H1 (cell line): ENCODE data around the gene GDF9. TPM values are rescaled to one million over a fixed set of nuclear protein-coding genes. Genes with fewer than 3 reads are reported as not detected.

Experiments
- CTCF ChIA-PET: fragments of 300-600 bp; sonication (Branson Sonifier 250); formaldehyde crosslinking; loops from one replicate; lab custom pipeline; 2021; ENCODE audit not compliant: partially characterized antibody; lab: Charles Lee
- POLR2A ChIA-PET: fragments of 300-600 bp; sonication (Branson Sonifier 250); formaldehyde crosslinking; loops from one replicate; lab custom pipeline; 2021; ENCODE audit warnings: inconsistent platforms; ENCODE audit not compliant: partially characterized antibody; lab: Charles Lee
- DNase-seq, 2 experiments: peaks; one replicate each; pipeline versions ENCODE4 v3.0.0 to v3.0.0-alpha.2; 2010 to 2022; ENCODE audit warnings: low spot score in 2 of 2, low read depth in 1 of 2, mixed read lengths in 1 of 2
- FAIRE-seq: peaks from 2 replicates; lab custom pipeline; 2011; peaks lifted over from hg19 to GRCh38; lab: Jason Lieb, UNC
- H2AFZ ChIP-seq: 2 replicates; pipeline ENCODE4 v1.8.1; 2012; ENCODE audit warnings: low read length, inconsistent platforms
- H2AK5ac ChIP-seq: 2 replicates; pipeline ENCODE4 v1.6.1; 2013; ENCODE audit warnings: low read depth, low read length
- H2BK120ac ChIP-seq: replicated peaks from 2 replicates; pipeline ENCODE3; 2013; ENCODE audit warnings: low read depth, low read length, inconsistent platforms
- H2BK12ac ChIP-seq: 2 replicates; pipeline ENCODE4 v1.6.1; 2013; ENCODE audit warnings: low read depth, low read length
- H2BK15ac ChIP-seq: 2 replicates; pipeline ENCODE4 v1.6.1; 2013; ENCODE audit warnings: low read length
- H2BK20ac ChIP-seq: 2 replicates; pipeline ENCODE4 v1.6.1; 2013; ENCODE audit warnings: low read length
- H2BK5ac ChIP-seq: 2 replicates; pipeline ENCODE4 v1.6.1; 2013; ENCODE audit warnings: low read depth, low read length
- H3K14ac ChIP-seq: 2 replicates; pipeline ENCODE4 v1.6.1; 2013; ENCODE audit warnings: inconsistent platforms; ENCODE audit not compliant: insufficient read length
- H3K18ac ChIP-seq: 2 replicates; pipeline ENCODE4 v1.6.1; 2013; ENCODE audit warnings: low read length; ENCODE audit errors: extremely low read depth
- H3K23ac ChIP-seq: 2 replicates; pipeline ENCODE4 v1.6.1; 2013; ENCODE audit warnings: inconsistent platforms; ENCODE audit not compliant: insufficient read length
- H3K23me2 ChIP-seq: 2 replicates; pipeline ENCODE4 v1.6.1; 2013; ENCODE audit warnings: low read depth, low read length
- H3K27ac ChIP-seq: 2 replicates; pipeline ENCODE4 v1.6.1; 2011; ENCODE audit warnings: low read depth, low read length, inconsistent platforms
- H3K27me3 ChIP-seq, 4 experiments: replicated peaks in 1 of 4; 1 replicate in 1 of 4; 2 replicates in 3 of 4; pipeline versions ENCODE4 v1.6.1 to v1.8.1; 2011 to 2013; ENCODE audit warnings: low read length in 3 of 4, mild to moderate bottlenecking in 3 of 4, inconsistent platforms in 2 of 4, mixed read lengths in 2 of 4, moderate library complexity in 1 of 4; ENCODE audit not compliant: control insufficient read depth in 3 of 4, insufficient read depth in 3 of 4; ENCODE audit errors: extremely low read depth in 1 of 4
- H3K36me3 ChIP-seq, 4 experiments: 2 replicates each; pipeline versions ENCODE4 v1.6.1 to v1.8.1; 2011 to 2013; ENCODE audit warnings: mild to moderate bottlenecking in 4 of 4, low read length in 3 of 4, moderate library complexity in 2 of 4, control low read depth in 1 of 4, inconsistent platforms in 1 of 4; ENCODE audit not compliant: insufficient read depth in 4 of 4, control insufficient read depth in 2 of 4
- H3K4ac ChIP-seq: replicated peaks from 2 replicates; pipeline ENCODE3; 2013; ENCODE audit warnings: low read length, low read depth, mixed read lengths, inconsistent platforms; ENCODE audit not compliant: insufficient read length
- H3K4me1 ChIP-seq, 4 experiments: replicated peaks in 1 of 4; 1 replicate in 1 of 4; 2 replicates in 3 of 4; pipeline versions ENCODE4 v1.6.1 to v1.8.1; 2011 to 2013; ENCODE audit warnings: low read length in 3 of 4, inconsistent platforms in 2 of 4, mixed read lengths in 1 of 4; ENCODE audit not compliant: insufficient read depth in 4 of 4, control insufficient read depth in 3 of 4
- H3K4me2 ChIP-seq, 2 experiments: 2 replicates each; pipeline versions ENCODE4 v1.6.1 to v1.8.1; 2011 to 2013; ENCODE audit warnings: low read depth in 2 of 2, low read length in 2 of 2, control low read depth in 1 of 2, inconsistent platforms in 1 of 2, mild to moderate bottlenecking in 1 of 2; ENCODE audit not compliant: insufficient read depth in 1 of 2
- H3K4me3 ChIP-seq, 4 experiments: fragments of 200-600, 300-600 bp in 1 of 4; sonication (generic), shearing (Covaris generic), sonication (Bioruptor Twin) in 1 of 4; 2 replicates each; pipeline versions ENCODE4 v1.5.1 to v1.8.1; 2011 to 2016; ENCODE audit warnings: low read length in 4 of 4, low read depth in 3 of 4, control low read depth in 2 of 4, inconsistent platforms in 2 of 4, mild to moderate bottlenecking in 2 of 4, mixed read lengths in 1 of 4, moderate library complexity in 1 of 4; ENCODE audit not compliant: insufficient read depth in 2 of 4; ENCODE audit errors: extremely low read depth in 1 of 4
- H3K56ac ChIP-seq: replicated peaks from 2 replicates; pipeline ENCODE3; 2013; ENCODE audit warnings: low read depth, mild to moderate bottlenecking, mixed read lengths, low read length, inconsistent platforms; ENCODE audit not compliant: insufficient read length
- H3K79me1 ChIP-seq: 2 replicates; pipeline ENCODE4 v1.6.1; 2013; ENCODE audit warnings: low read depth, low read length, control low read depth
- H3K79me2 ChIP-seq, 2 experiments: 2 replicates each; pipeline versions ENCODE4 v1.6.1 to v1.8.1; 2012 to 2013; ENCODE audit warnings: low read length in 2 of 2, mild to moderate bottlenecking in 2 of 2, inconsistent platforms in 1 of 2; ENCODE audit not compliant: insufficient read depth in 2 of 2, control insufficient read depth in 1 of 2
- H3K9ac ChIP-seq, 4 experiments: replicated peaks in 1 of 4; 1 replicate in 1 of 4; 2 replicates in 3 of 4; pipeline versions ENCODE4 v1.6.1 to v1.8.1; 2011 to 2013; ENCODE audit warnings: low read depth in 3 of 4, low read length in 3 of 4, control low read depth in 2 of 4, mild to moderate bottlenecking in 2 of 4, moderate library complexity in 2 of 4, inconsistent platforms in 1 of 4; ENCODE audit errors: extremely low read depth in 1 of 4
- H3K9me3 ChIP-seq, 2 experiments: 2 replicates each; pipeline versions ENCODE4 v1.6.1 to v1.8.1; 2012 to 2013; ENCODE audit warnings: mild to moderate bottlenecking in 2 of 2, moderate library complexity in 2 of 2, control low read depth in 1 of 2, inconsistent platforms in 1 of 2, low read depth in 1 of 2, low read length in 1 of 2, mixed read lengths in 1 of 2; ENCODE audit not compliant: insufficient read depth in 2 of 2
- H4K20me1 ChIP-seq, 2 experiments: replicated peaks in 1 of 2; 2 replicates each; pipeline versions ENCODE3 to v1.8.1; 2011 to 2013; ENCODE audit warnings: inconsistent platforms in 2 of 2, low read length in 2 of 2, mild to moderate bottlenecking in 1 of 2; ENCODE audit not compliant: insufficient read depth in 2 of 2, control insufficient read depth in 1 of 2
- H4K5ac ChIP-seq: 2 replicates; pipeline ENCODE4 v1.6.1; 2013; ENCODE audit warnings: low read length, low read depth, mixed read lengths, inconsistent platforms; ENCODE audit not compliant: insufficient read length
- H4K8ac ChIP-seq: 2 replicates; pipeline ENCODE4 v1.8.0; 2013; ENCODE audit warnings: mild to moderate bottlenecking, moderate library complexity, low read length, inconsistent platforms; ENCODE audit not compliant: insufficient read depth; ENCODE audit errors: extremely low read depth
- H4K91ac ChIP-seq: replicated peaks from 2 replicates; pipeline ENCODE3; 2013; ENCODE audit warnings: low read length, mixed read lengths, inconsistent platforms; ENCODE audit not compliant: insufficient read length
- EGR1 ChIP-seq: IDR thresholded peaks from 2 replicates; pipeline ENCODE4 v1.6.1; 2011; ENCODE audit warnings: low read depth, low read length, borderline replicate concordance
- FOSL1 ChIP-seq: IDR thresholded peaks from 2 replicates; pipeline ENCODE4 v1.6.1; 2011; ENCODE audit warnings: mild to moderate bottlenecking, low read depth, low read length, moderate library complexity; ENCODE audit not compliant: insufficient read depth
- RBBP5 ChIP-seq: IDR thresholded peaks from 2 replicates; pipeline ENCODE4 v1.7.1; 2012; ENCODE audit warnings: low read depth, mild to moderate bottlenecking, inconsistent platforms, low read length, moderate library complexity, borderline replicate concordance
- SIX5 ChIP-seq: IDR thresholded peaks from 2 replicates; pipeline ENCODE4 v1.6.1; 2011; ENCODE audit warnings: mild to moderate bottlenecking, low read depth, low read length
- TAF1 ChIP-seq: IDR thresholded peaks from 2 replicates; pipeline ENCODE4 v1.6.1; 2011; ENCODE audit warnings: mild to moderate bottlenecking, low read depth, low read length
- TEAD4 ChIP-seq: IDR thresholded peaks from 2 replicates; pipeline ENCODE4 v1.6.1; 2012; ENCODE audit warnings: low read depth, low read length, inconsistent platforms, mixed read lengths
- polyA plus RNA-seq, 7 experiments: library from polyadenylated mRNA; depleted of rRNA in 3 of 7; stranded (reverse) in 5 of 7; unstranded in 2 of 7; fragments of >200 nt in 5 of 7; fragments of 200-250 nt in 2 of 7; gene quantifications; 1 replicate in 5 of 7; 2 replicates in 1 of 7; 4 replicates in 1 of 7; pipeline versions ENCODE4 v1.2.1 to v1.2.3, GENCODE V29; 2011 to 2013; ENCODE audit warnings: missing spikeins in 2 of 7, mixed read lengths in 2 of 7
- total RNA-seq: library from RNA; stranded (reverse); fragmentation: NEBNext Ultra II Directional; extraction: Animal tissue kit (Norgen Biotek cat#: 25700); gene quantifications from 2 replicates; pipeline ENCODE4 v1.2.1, GENCODE V29; 2021

The GDF9 gene
- total and polyA plus RNA-seq, 2 of the 8 experiments (the other 6 are each of a cell fraction or from before 2014, with no cell fraction given): 0.14 TPM; not detected in 1

GRCh38 chr5:132889501-132889900, 23.2 kb upstream of the GDF9 start:
- H4K8ac ChIP-seq: no peak overlapping the region
- no peak overlapping the region for H2BK120ac ChIP-seq
- H3K79me1 ChIP-seq: no peaks in the 10 kb centered on the region
- POLR2A ChIA-PET: no interaction called here
- no peak overlapping the region for H3K23ac ChIP-seq
- H3K9ac ChIP-seq: no peak overlapping the region
- H2AFZ ChIP-seq: no peak overlapping the region
- H3K27me3 ChIP-seq: no peaks in the 10 kb centered on the region; a peak in 1 of 7 replicates
- H3K18ac ChIP-seq: no peak overlapping the region
- no peak overlapping the region for H2BK12ac ChIP-seq
- H3K9me3 ChIP-seq: no peaks in the 10 kb centered on the region
- H3K27ac ChIP-seq: no peak overlapping the region
- no peak overlapping the region for H4K91ac ChIP-seq
- H4K20me1 ChIP-seq: peaks cover 0 to 2% of the 10 kb centered on the region in 2 experiments
- H2BK15ac ChIP-seq: no peak overlapping the region
- no peak for TF ChIP-seq FOSL1
- no peak for TF ChIP-seq SIX5
- no peak for TF ChIP-seq EGR1
- TF ChIP-seq TAF1: no peak
- no peak for TF ChIP-seq TEAD4
- no peak for TF ChIP-seq RBBP5
- H3K4me1 ChIP-seq: no peaks in the 10 kb centered on the region
- no peak overlapping the region for H3K4ac ChIP-seq
- CTCF ChIA-PET: interaction anchor here (1.1 kb wide), 1 partner anchor 17 kb away, joined by 3 read pairs; no protein-coding TSS in a partner anchor
- H4K5ac ChIP-seq: no peak overlapping the region
- FAIRE-seq (no peak), DNase-seq (no peak)
- H3K56ac ChIP-seq: no peak overlapping the region
- H2BK5ac ChIP-seq: no peak overlapping the region
- no peak overlapping the region for H3K14ac ChIP-seq
- H3K4me3 ChIP-seq: no peak overlapping the region
- no peak overlapping the region for H2AK5ac ChIP-seq
- no peaks in the 10 kb centered on the region for H3K79me2 ChIP-seq
- H2BK20ac ChIP-seq: no peak overlapping the region
- peaks cover 13 to 85% (median 42%) of the 10 kb centered on the region in 4 experiments for H3K36me3 ChIP-seq
- no peaks in the 10 kb centered on the region for H3K23me2 ChIP-seq
- H3K4me2 ChIP-seq: no peak overlapping the region
